OCI-LY7 (cell line): ENCODE results near the gene EYS. TPM values are rescaled to one million over a fixed set of nuclear protein-coding genes. Genes with fewer than 3 reads are reported as not detected.

ENCODE experiments used
- BruUV-seq: library from RNA; stranded (reverse); fragments of 400-500 nt; replicated peaks from 2 replicates; lab custom pipeline; 2021; lab: Mats Ljungman, UMichigan
- CTCF ChIA-PET: fragments of 300-600 bp; sonication (Branson Sonifier 250); formaldehyde crosslinking; loops from one replicate; lab custom pipeline; 2022; ENCODE audit warnings: antibody characterized with exemption; ENCODE audit not compliant: unreplicated experiment; lab: Charles Lee
- POLR2A ChIA-PET: fragments of 300-600 bp; sonication (Branson Sonifier 250); formaldehyde crosslinking; loops from one replicate; lab custom pipeline; 2022; ENCODE audit warnings: antibody characterized with exemption; lab: Charles Lee
- DNase-seq: peaks from one replicate; pipeline ENCODE4 v3.0.0-alpha.2; 2015; ENCODE audit warnings: low spot score
- H2AFZ ChIP-seq: fragments of 200-600 bp; sonication (generic), shearing (Covaris generic); 2 replicates; pipeline ENCODE4 v1.6.1; 2014; ENCODE audit warnings: mild to moderate bottlenecking, antibody characterized with exemption, low read length, moderate library complexity
- H3K27ac ChIP-seq: fragments of 200-600 bp; sonication (generic); 2 replicates; pipeline ENCODE4 v1.5.1; 2014; ENCODE audit warnings: mixed run types, low read depth, mild to moderate bottlenecking, moderate library complexity, low read length, inconsistent platforms; ENCODE audit not compliant: poor library complexity, severe bottlenecking
- H3K36me3 ChIP-seq: fragments of 200-600 bp; sonication (generic); 2 replicates; pipeline ENCODE4 v1.6.1; 2014; ENCODE audit warnings: mild to moderate bottlenecking, antibody characterized with exemption, low read length, moderate library complexity, mixed read lengths; ENCODE audit not compliant: insufficient read depth
- H3K4me1 ChIP-seq: fragments of 200-600 bp; sonication (generic); 2 replicates; pipeline ENCODE4 v1.5.1; 2014; ENCODE audit warnings: mild to moderate bottlenecking, low read length; ENCODE audit not compliant: insufficient read depth, poor library complexity, severe bottlenecking
- H3K4me2 ChIP-seq: fragments of 200-600 bp; sonication (generic); 2 replicates; pipeline ENCODE4 v1.6.1; 2014; ENCODE audit warnings: mild to moderate bottlenecking, low read length
- H3K4me3 ChIP-seq: fragments of 200-600 bp; sonication (generic); 2 replicates; pipeline ENCODE4 v1.5.1; 2014; ENCODE audit warnings: mild to moderate bottlenecking, low read depth, low read length; ENCODE audit not compliant: poor library complexity, severe bottlenecking
- H3K79me2 ChIP-seq: fragments of 200-600 bp; sonication (generic); 2 replicates; pipeline ENCODE4 v1.6.1; 2016; ENCODE audit warnings: low read depth, mild to moderate bottlenecking, low read length, moderate library complexity, mixed read lengths; ENCODE audit not compliant: insufficient read depth
- H3K9me2 ChIP-seq: fragments of 200-600 bp; sonication (generic); 2 replicates; pipeline ENCODE4 v1.6.1; 2016; ENCODE audit warnings: mild to moderate bottlenecking, low read length, mixed read lengths; ENCODE audit not compliant: insufficient read depth
- H3K9me3 ChIP-seq: fragments of 200-600 bp; sonication (generic); 2 replicates; pipeline ENCODE4 v1.6.1; 2014; ENCODE audit warnings: mild to moderate bottlenecking, mixed run types, low read length, mixed read lengths
- H4K20me1 ChIP-seq: fragments of 200-600 bp; sonication (generic); 2 replicates; pipeline ENCODE4 v1.6.1; 2014; ENCODE audit warnings: mild to moderate bottlenecking, antibody characterized with exemption, low read length, moderate library complexity, mixed read lengths; ENCODE audit not compliant: insufficient read depth
- CTCF ChIP-seq: fragments of 200-600 bp; sonication (generic); conservative IDR thresholded peaks from 2 replicates; pipeline ENCODE4 v1.5.1; 2014; ENCODE audit warnings: mild to moderate bottlenecking, antibody characterized with exemption, low read length, moderate library complexity, mixed read lengths
- EZH2phosphoT487 ChIP-seq: fragments of 200-600 bp; sonication (generic); IDR thresholded peaks from 2 replicates; pipeline ENCODE4 v1.6.1; 2018; ENCODE audit warnings: low read depth, borderline replicate concordance, mild to moderate bottlenecking, mixed run types, antibody characterized with exemption, low read length, moderate library complexity, mixed read lengths
- intact Hi-C: fragments of 100-400 bp; cut with micrococcal nuclease; formaldehyde crosslinking; loops from one replicate; pipeline ENCODE4 v1.10.0; 2022; ENCODE audit not compliant: unreplicated experiment
- total RNA-seq, 2 experiments: library from RNA; depleted of rRNA in 1 of 2; stranded (reverse); fragments of >200 nt in 1 of 2; shearing (Covaris generic) in 1 of 2; gene quantifications; 2 replicates each; pipeline ENCODE4 v1.2.3, GENCODE V29; 2014 to 2022

Gene EYS
- total RNA-seq, 2 experiments from 2014 or later = not detected

DNA sequence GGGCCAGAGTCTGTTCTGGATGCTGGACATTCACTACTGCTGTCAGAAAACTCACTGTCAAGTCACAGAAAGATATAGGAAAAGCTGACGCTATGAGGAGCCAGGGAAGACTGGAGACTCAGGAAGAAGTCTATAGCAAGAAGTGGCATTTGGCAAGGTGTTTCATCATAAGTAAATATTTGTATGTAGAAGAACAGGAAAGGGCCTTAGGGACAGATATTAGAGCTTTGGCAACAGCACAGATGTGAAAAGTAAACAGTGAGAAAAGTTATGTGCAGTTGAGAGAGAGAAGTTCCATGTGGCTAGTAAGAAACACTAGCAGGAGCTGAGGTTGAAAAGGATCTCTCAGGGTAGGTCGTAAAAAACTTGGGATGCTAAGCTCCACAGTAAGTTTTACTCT is 1202.5 kb downstream of the EYS start:
- Histone ChIP-seq H4K20me1 (no peaks in the 10 kb centered on the region), H3K27ac (no peak overlapping the region), H3K79me2 (no peaks in the 10 kb centered on the region), H3K4me1 (no peaks in the 10 kb centered on the region), H3K36me3 (no peaks in the 10 kb centered on the region), H2AFZ (no peak overlapping the region), H3K9me3 (no peaks in the 10 kb centered on the region), H3K4me3 (no peak overlapping the region), H3K4me2 (no peak overlapping the region), H3K9me2 (no peaks in the 10 kb centered on the region)
- TF ChIP-seq CTCF = no peak
- TF ChIP-seq EZH2phosphoT487 = no peak
- intact Hi-C loops = no loop called here
- ChIA-PET CTCF (no interaction called here), POLR2A (no interaction called here)
- BruUV-seq = no TSS peak
- no peak for DNase-seq

DNA sequence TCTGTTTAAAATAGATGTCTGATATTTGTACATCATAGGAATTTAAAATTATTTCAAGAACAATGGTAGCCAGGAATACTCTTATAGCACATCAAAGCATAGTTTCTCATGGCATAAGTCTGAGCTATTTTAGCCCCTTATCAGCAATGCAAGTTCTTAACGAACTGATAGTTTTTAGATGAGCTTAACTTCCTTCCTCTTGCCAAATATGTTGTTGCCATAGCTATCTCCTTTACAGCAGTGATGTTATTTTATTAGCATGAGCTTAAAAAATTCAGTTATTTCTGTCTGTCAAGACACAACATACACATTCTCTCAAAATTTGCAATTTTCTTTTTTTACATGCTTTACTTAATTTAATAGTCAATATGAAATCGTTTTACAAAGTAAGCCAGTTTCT is 1204.2 kb downstream of the EYS start:
- Histone ChIP-seq H3K9me3 (no peaks in the 10 kb centered on the region), H3K79me2 (no peaks in the 10 kb centered on the region), H3K4me1 (no peaks in the 10 kb centered on the region), H4K20me1 (no peaks in the 10 kb centered on the region), H3K4me2 (no peak overlapping the region), H3K9me2 (no peaks in the 10 kb centered on the region), H2AFZ (no peak overlapping the region), H3K4me3 (no peak overlapping the region), H3K27ac (no peak overlapping the region), H3K36me3 (no peaks in the 10 kb centered on the region)
- no peak for DNase-seq
- ChIA-PET POLR2A (no interaction called here), CTCF (no interaction called here)
- TF ChIP-seq EZH2phosphoT487 (no peak), CTCF (no peak)
- intact Hi-C loops = no loop called here
- BruUV-seq = no TSS peak

GRCh38 chr6:64497634-64498033 is 1209.4 kb downstream of the EYS start:
- H2AFZ ChIP-seq = no peak overlapping the region
- ChIA-PET POLR2A (interaction anchor here (0.7 to 1.4 kb wide), 2 partner anchors 11 to 19 kb away, joined by 3 read pairs; no protein-coding TSS in a partner anchor), CTCF (no interaction called here)
- intact Hi-C loops = no loop called here
- no peak for DNase-seq
- H3K27ac ChIP-seq = no peak overlapping the region
- no TSS peak for BruUV-seq
- no peaks in the 10 kb centered on the region for H3K79me2 ChIP-seq
- no peak for TF ChIP-seq EZH2phosphoT487
- no peak for TF ChIP-seq CTCF
- H3K4me1 ChIP-seq = no peaks in the 10 kb centered on the region
- H3K4me2 ChIP-seq = no peak overlapping the region
- H4K20me1 ChIP-seq = no peaks in the 10 kb centered on the region
- H3K9me2 ChIP-seq = no peaks in the 10 kb centered on the region
- no peaks in the 10 kb centered on the region for H3K9me3 ChIP-seq
- H3K4me3 ChIP-seq = no peak overlapping the region
- no peaks in the 10 kb centered on the region for H3K36me3 ChIP-seq
